Spleen (tissue), 7 donors: ENCODE measurements around the gene CHRNE.

ENCODE experiments used
- CTCF ChIP-seq, 11 experiments: fragments of 200-600 bp in 7 of 11; fragments of 450-650 bp in 4 of 11; sonication (generic) in 4 of 11; IDR thresholded peaks in 8 of 11; conservative IDR thresholded peaks in 3 of 11; 1 replicate in 7 of 11; 2 replicates in 4 of 11; pipeline versions ENCODE4 v1.4.0 to v1.8.0; 2016 to 2021; ENCODE audit warnings: antibody characterized with exemption in 11 of 11, inconsistent platforms in 4 of 11, mild to moderate bottlenecking in 1 of 11
- POLR2A ChIP-seq, 3 donors: fragments of 450-650 bp; IDR thresholded peaks; one replicate each; pipeline ENCODE4 v1.5.1; 2017; ENCODE audit warnings: antibody characterized with exemption in 3 of 3, mild to moderate bottlenecking in 1 of 3
- donor health status: DM: no; HTN: no; CAD: no; lungs with moderate emphysema.
- donor health status: DM: no; HTN: no; CAD: no.
- donor health status: DM: no; HTN: no; CAD: no.

GRCh38 chr17:4896332-4897197, 6.3 kb downstream of the CHRNE start:
- TF ChIP-seq CTCF (IDR thresholded peaks at IDR 0.05 in 8 of 11, conservative IDR thresholded peaks at IDR 0.05 in 3 of 11) = no peak
- no peak for TF ChIP-seq POLR2A (IDR thresholded peaks at IDR 0.05)
